OCI-LY7 (cell line): ENCODE data around the gene AGMO. TPM values are rescaled to one million over a fixed set of nuclear protein-coding genes. Genes with fewer than 3 reads are reported as not detected.

ENCODE experiments used
- BruUV-seq: library from RNA; stranded (reverse); fragments of 400-500 nt; replicated peaks from 2 replicates; lab custom pipeline; 2021; lab: Mats Ljungman, UMichigan
- CTCF ChIA-PET: fragments of 300-600 bp; sonication (Branson Sonifier 250); formaldehyde crosslinking; loops from one replicate; lab custom pipeline; 2022; ENCODE audit warnings: antibody characterized with exemption; ENCODE audit not compliant: unreplicated experiment; lab: Charles Lee
- POLR2A ChIA-PET: fragments of 300-600 bp; sonication (Branson Sonifier 250); formaldehyde crosslinking; loops from one replicate; lab custom pipeline; 2022; ENCODE audit warnings: antibody characterized with exemption; lab: Charles Lee
- DNase-seq: peaks from one replicate; pipeline ENCODE4 v3.0.0-alpha.2; 2015; ENCODE audit warnings: low spot score
- H2AFZ ChIP-seq: fragments of 200-600 bp; sonication (generic), shearing (Covaris generic); 2 replicates; pipeline ENCODE4 v1.6.1; 2014; ENCODE audit warnings: mild to moderate bottlenecking, antibody characterized with exemption, low read length, moderate library complexity
- H3K27ac ChIP-seq: fragments of 200-600 bp; sonication (generic); 2 replicates; pipeline ENCODE4 v1.5.1; 2014; ENCODE audit warnings: mixed run types, low read depth, mild to moderate bottlenecking, moderate library complexity, low read length, inconsistent platforms; ENCODE audit not compliant: poor library complexity, severe bottlenecking
- H3K36me3 ChIP-seq: fragments of 200-600 bp; sonication (generic); 2 replicates; pipeline ENCODE4 v1.6.1; 2014; ENCODE audit warnings: mild to moderate bottlenecking, antibody characterized with exemption, low read length, moderate library complexity, mixed read lengths; ENCODE audit not compliant: insufficient read depth
- H3K4me1 ChIP-seq: fragments of 200-600 bp; sonication (generic); 2 replicates; pipeline ENCODE4 v1.5.1; 2014; ENCODE audit warnings: mild to moderate bottlenecking, low read length; ENCODE audit not compliant: insufficient read depth, poor library complexity, severe bottlenecking
- H3K4me2 ChIP-seq: fragments of 200-600 bp; sonication (generic); 2 replicates; pipeline ENCODE4 v1.6.1; 2014; ENCODE audit warnings: mild to moderate bottlenecking, low read length
- H3K4me3 ChIP-seq: fragments of 200-600 bp; sonication (generic); 2 replicates; pipeline ENCODE4 v1.5.1; 2014; ENCODE audit warnings: mild to moderate bottlenecking, low read depth, low read length; ENCODE audit not compliant: poor library complexity, severe bottlenecking
- H3K79me2 ChIP-seq: fragments of 200-600 bp; sonication (generic); 2 replicates; pipeline ENCODE4 v1.6.1; 2016; ENCODE audit warnings: low read depth, mild to moderate bottlenecking, low read length, moderate library complexity, mixed read lengths; ENCODE audit not compliant: insufficient read depth
- H3K9me2 ChIP-seq: fragments of 200-600 bp; sonication (generic); 2 replicates; pipeline ENCODE4 v1.6.1; 2016; ENCODE audit warnings: mild to moderate bottlenecking, low read length, mixed read lengths; ENCODE audit not compliant: insufficient read depth
- H3K9me3 ChIP-seq: fragments of 200-600 bp; sonication (generic); 2 replicates; pipeline ENCODE4 v1.6.1; 2014; ENCODE audit warnings: mild to moderate bottlenecking, mixed run types, low read length, mixed read lengths
- H4K20me1 ChIP-seq: fragments of 200-600 bp; sonication (generic); 2 replicates; pipeline ENCODE4 v1.6.1; 2014; ENCODE audit warnings: mild to moderate bottlenecking, antibody characterized with exemption, low read length, moderate library complexity, mixed read lengths; ENCODE audit not compliant: insufficient read depth
- EZH2phosphoT487 ChIP-seq: fragments of 200-600 bp; sonication (generic); IDR thresholded peaks from 2 replicates; pipeline ENCODE4 v1.6.1; 2018; ENCODE audit warnings: low read depth, borderline replicate concordance, mild to moderate bottlenecking, mixed run types, antibody characterized with exemption, low read length, moderate library complexity, mixed read lengths
- intact Hi-C: fragments of 100-400 bp; cut with micrococcal nuclease; formaldehyde crosslinking; loops from one replicate; pipeline ENCODE4 v1.10.0; 2022; ENCODE audit not compliant: unreplicated experiment
- total RNA-seq, 2 experiments: library from RNA; depleted of rRNA in 1 of 2; stranded (reverse); fragments of >200 nt in 1 of 2; shearing (Covaris generic) in 1 of 2; gene quantifications; 2 replicates each; pipeline ENCODE4 v1.2.3, GENCODE V29; 2014 to 2022
- TF ChIP-seq, protein P1 (sequence below): fragments of 200-600 bp; sonication (generic); conservative IDR thresholded peaks from 2 replicates; pipeline ENCODE4 v1.5.1; 2014; ENCODE audit warnings: mild to moderate bottlenecking, antibody characterized with exemption, low read length, moderate library complexity, mixed read lengths

Gene AGMO
- total RNA-seq, 2 experiments from 2014 or later, result not detected

DNA sequence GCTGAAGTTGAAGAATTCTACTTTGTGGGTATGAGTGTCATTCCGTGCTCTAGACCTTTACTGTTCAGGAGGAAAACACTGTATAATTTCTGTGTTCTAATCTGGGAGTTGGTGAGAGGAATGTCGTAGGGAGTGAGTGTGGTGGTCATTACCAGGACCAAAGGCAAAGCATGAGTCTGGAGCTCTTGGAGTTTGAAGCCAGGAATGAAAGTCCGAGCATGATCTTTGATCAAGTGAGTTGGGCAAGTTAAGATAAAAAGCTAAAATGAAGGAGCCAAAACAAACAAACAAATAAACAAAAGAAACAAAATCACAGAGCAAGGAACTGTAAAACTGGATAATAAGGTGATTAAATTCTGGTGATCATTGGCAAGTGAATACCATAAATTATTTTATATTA is 161.4 kb downstream of the AGMO start:
- Histone ChIP-seq H3K9me3 (no peaks in the 10 kb centered on the region), H2AFZ (no peak overlapping the region), H3K4me3 (no peak overlapping the region), H3K27ac (no peak overlapping the region), H4K20me1 (no peaks in the 10 kb centered on the region), H3K4me1 (no peaks in the 10 kb centered on the region), H3K9me2 (no peaks in the 10 kb centered on the region), H3K36me3 (no peaks in the 10 kb centered on the region), H3K79me2 (no peaks in the 10 kb centered on the region), H3K4me2 (no peak overlapping the region)
- DNase-seq, result no peak
- TF ChIP-seq, protein P1, sequence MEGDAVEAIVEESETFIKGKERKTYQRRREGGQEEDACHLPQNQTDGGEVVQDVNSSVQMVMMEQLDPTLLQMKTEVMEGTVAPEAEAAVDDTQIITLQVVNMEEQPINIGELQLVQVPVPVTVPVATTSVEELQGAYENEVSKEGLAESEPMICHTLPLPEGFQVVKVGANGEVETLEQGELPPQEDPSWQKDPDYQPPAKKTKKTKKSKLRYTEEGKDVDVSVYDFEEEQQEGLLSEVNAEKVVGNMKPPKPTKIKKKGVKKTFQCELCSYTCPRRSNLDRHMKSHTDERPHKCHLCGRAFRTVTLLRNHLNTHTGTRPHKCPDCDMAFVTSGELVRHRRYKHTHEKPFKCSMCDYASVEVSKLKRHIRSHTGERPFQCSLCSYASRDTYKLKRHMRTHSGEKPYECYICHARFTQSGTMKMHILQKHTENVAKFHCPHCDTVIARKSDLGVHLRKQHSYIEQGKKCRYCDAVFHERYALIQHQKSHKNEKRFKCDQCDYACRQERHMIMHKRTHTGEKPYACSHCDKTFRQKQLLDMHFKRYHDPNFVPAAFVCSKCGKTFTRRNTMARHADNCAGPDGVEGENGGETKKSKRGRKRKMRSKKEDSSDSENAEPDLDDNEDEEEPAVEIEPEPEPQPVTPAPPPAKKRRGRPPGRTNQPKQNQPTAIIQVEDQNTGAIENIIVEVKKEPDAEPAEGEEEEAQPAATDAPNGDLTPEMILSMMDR, result no peak
- TF ChIP-seq EZH2phosphoT487, result no peak
- CTCF ChIA-PET, result no interaction called here
- intact Hi-C loops, result no loop called here
- POLR2A ChIA-PET, result no interaction called here
- BruUV-seq, result no TSS peak

DNA sequence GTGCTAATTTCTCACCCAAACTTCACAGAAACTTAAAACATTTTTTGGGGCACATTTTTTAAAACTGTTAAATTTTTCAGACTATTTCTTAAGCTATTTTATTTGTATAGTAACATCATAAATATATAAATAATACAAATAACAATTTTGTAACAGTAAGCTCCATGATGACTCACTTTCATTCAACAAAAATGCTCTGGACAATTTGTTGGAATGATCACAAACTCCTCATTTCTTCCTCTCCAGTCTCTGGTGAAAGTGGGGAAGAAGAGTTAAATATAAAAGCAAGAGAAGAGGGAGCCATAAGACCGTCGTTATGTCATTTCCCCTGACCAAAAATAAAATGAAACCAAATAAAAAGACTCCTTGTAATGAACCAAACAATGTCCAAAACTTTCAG is 162.4 kb downstream of the AGMO start:
- Histone ChIP-seq H4K20me1 (no peaks in the 10 kb centered on the region), H2AFZ (no peak overlapping the region), H3K79me2 (no peaks in the 10 kb centered on the region), H3K27ac (no peak overlapping the region), H3K9me3 (no peaks in the 10 kb centered on the region), H3K4me2 (no peak overlapping the region), H3K4me3 (no peak overlapping the region), H3K36me3 (no peaks in the 10 kb centered on the region), H3K9me2 (no peaks in the 10 kb centered on the region), H3K4me1 (no peaks in the 10 kb centered on the region)
- TF ChIP-seq, protein P1, result no peak
- no peak for TF ChIP-seq EZH2phosphoT487
- intact Hi-C loops, result no loop called here
- ChIA-PET CTCF (no interaction called here), POLR2A (no interaction called here)
- no TSS peak for BruUV-seq
- no peak for DNase-seq

DNA sequence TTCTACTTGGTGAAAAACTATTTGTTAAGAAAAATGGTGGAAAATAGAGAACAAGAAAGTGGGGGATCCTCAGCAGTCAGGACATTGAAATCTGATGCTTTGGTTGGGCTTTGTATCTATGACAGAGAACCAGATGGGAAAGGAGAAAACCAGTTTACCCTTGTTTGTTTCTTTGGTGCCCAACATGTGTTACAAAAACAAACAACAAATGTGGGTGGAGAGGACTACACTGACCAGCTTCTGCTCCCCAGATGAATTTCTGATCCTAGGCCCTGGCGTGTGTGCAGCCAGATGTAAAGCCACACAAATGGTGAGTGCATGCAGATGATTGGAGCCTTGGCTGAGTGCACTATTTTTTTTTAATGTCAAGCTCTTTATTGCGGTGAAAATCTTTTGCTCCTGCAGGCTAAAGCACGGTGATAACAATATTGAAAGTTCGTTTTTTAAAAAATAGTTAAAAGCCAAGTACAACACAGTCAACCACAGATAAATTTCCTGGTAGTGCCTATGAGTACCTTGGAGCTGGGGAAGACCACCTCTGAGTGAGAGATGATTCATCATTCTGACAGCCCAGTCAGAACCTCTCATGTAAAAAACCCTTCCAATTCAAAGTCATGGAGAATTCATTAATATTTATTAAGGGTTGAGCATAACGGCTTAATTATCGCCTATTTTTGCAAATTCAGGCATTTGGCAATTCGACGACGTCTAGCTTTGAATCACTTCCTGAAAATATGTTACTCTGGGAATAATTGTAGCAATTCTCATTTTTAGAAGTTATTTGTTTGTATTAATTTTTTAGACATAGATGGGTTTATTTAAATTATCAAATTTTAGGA is 163.7 kb downstream of the AGMO start:
- ChIA-PET POLR2A (no interaction called here), CTCF (no interaction called here)
- no peaks in the 10 kb centered on the region for H3K9me3 ChIP-seq
- H3K4me1 ChIP-seq, result no peaks in the 10 kb centered on the region
- no peak overlapping the region for H3K4me2 ChIP-seq
- intact Hi-C loops, result no loop called here
- no peaks in the 10 kb centered on the region for H4K20me1 ChIP-seq
- no peaks in the 10 kb centered on the region for H3K9me2 ChIP-seq
- H3K79me2 ChIP-seq, result no peaks in the 10 kb centered on the region
- TF ChIP-seq EZH2phosphoT487, result no peak
- TF ChIP-seq, protein P1, result no peak
- no peak for DNase-seq
- H3K36me3 ChIP-seq, result no peaks in the 10 kb centered on the region
- BruUV-seq, result no TSS peak
- H3K27ac ChIP-seq, result no peak overlapping the region
- no peak overlapping the region for H3K4me3 ChIP-seq
- H2AFZ ChIP-seq, result no peak overlapping the region
